ENCODE data around the gene HOXA5.

Gene HOXA5

DNA sequence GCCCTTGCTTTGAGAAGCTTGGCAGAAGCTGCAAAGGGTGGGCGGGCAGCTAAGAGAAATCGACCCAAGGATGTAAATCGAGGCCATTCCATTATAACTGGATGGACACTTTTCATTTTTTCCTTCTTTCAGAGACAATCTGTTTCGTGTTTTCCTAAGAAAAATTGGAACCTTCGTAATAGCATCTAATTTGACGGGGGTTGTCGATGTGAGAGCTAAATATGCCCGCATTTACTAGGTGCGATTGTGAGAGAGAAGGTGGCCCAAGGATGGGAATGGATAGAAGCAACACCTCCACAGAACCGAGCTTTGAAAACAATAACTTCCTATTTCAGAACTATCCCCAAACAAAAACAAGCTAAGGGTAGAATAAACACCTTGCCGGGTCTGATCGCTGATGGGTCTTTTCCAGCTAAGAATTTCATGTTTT, 12.1 kb downstream of the HOXA5 start:
- no peak for DNase-seq

DNA sequence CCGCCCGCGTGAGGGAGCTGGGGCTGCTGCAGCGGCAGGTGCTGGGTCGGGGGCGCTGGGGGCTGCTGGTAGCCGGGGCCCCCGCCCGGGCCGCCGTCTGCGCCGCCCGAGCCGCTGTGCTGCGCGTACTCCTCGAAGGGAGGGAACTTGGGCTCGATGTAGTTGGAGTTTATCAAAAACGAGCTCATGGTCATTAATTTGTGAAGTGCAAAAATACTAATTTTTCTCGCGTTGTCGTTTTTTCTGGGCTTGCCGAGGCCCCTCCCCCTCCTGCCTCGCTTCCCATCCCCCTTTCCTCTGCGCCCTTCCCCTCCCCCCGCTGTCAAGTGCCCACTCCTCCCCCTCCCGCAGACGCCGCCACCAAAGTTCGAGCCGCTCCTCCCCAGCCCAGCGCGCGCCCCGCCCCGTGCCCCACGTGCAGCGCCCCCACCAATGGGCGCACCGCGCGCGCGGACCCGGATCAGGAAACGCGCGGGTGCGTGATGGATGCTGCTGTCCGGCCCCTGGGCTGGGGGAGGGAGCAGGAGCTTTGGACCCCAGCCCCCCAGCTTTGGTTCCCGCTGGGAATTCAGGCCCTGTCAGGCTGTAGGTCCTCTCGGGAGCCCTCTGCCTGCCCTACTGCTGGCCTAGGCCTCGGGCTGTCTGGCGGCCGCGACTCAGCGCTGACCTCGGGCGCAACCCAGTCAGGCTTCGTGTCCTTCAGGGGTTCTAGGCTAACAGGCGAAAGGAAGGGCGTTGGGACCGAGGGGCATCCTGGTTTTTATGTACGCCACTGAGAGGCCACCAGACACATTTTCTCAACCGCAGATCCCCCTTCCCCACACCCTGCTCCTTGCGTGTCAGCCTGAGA, 12.7 kb downstream of the HOXA5 start, which contains the start of gene HOXA4:
Gene HOXA4 (minus strand): TSS at position 218 of the 850 bp plus-strand sequence. CDS start 24 bp downstream, at position 194.
- DNase-seq: peak; percentile 85

DNA sequence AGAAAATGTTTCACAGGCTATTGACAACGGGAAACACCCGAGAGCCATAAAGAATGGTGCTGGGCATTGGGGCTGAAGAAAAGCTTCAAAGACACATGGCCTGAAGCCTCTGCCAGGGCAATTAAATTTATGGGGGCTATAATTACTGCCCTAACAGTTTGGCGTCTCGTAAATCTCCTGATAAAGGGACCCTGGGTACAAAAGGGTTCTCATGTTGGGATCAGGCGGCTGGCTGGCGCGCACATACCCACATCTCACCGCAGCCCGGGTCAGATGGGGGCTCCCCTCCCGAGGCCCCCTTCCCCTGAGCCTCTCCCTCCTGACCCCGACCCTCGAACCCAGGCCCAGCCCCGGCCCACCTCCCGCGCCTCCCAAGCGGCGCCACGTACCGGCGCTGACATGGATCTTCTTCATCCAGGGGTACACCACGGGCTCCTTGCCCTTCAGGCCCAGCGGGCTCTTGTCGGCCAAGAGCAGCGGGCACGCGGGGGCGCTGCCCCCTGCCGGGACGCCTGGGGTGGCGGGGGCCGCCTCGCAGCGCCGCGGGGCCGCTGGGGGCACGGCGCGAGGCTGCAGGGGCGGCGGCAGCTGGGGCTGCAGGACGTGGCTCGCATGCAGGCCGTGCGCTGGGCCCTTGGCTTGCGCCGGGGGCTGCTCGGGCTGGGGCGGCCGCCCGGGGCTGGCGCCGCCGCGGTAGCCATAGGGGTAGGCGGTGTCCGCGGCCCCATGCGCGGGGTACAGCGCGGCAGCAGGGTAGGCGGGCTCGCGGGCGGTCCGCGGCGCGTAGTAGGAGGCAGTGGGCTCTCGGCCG, 13.5 kb downstream of the HOXA5 start:
- no peak for DNase-seq

DNA sequence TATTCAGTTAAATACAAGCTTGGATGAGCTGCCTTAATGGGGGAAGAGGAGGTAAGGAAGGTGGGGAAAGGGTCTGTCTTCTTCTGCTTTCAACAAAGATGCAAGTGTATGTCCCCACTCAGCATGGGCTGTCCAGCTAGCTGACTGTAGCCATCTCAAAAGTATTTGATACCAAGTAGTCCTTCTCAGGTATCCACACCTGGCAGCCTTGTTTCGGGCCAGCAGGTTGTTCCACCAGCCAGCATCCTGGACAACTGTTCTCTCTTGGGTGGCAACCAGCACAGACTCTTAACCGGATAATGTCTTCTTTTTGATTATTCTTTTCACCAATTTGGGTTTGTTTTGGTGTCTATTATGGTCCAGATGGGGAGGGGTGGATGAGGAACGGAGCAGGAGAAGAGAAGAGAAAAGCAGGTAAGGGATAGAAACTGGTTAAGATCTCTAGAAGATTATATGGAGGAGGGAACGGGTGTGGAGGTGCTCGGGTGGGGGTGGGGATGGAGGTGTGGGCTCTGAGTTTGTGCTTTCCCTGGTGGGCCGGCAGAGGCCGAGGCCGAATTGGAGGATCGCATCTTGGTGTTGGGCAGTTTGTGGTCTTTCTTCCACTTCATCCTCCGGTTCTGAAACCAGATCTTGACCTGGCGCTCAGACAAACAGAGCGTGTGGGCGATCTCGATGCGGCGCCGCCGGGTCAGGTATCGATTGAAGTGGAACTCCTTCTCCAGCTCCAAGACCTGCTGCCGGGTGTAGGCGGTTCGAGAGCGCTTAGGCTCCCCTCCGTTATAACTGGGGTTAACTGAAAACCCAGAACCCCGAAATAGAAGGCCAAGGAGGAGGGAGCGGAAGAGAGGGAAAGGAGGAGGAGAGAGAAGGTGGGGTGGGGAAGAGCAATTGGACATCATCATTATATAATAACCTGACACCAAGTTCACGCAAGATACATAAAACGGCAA, 14.4 kb downstream of the HOXA5 start:
- no peak for DNase-seq

DNA sequence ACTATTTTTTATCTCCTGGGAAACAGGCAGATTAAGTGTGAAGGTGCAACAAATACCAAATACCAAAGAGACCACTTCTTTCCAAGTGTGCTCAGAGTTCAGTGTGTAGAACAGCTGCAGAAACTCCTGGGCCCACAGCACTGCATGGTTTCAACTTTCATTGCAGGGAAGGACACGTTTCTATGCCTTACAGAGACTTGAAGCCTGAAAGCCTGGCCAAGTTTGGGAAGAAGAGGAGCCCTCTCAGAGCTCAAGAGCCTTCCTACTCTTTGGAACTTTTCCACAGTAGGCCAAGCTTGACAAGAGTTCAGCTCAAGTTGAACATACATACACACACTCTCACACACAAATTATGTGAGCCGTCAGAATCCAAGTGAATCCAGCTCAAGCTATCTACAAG, 15.4 kb downstream of the HOXA5 start:
- no peak for DNase-seq

DNA sequence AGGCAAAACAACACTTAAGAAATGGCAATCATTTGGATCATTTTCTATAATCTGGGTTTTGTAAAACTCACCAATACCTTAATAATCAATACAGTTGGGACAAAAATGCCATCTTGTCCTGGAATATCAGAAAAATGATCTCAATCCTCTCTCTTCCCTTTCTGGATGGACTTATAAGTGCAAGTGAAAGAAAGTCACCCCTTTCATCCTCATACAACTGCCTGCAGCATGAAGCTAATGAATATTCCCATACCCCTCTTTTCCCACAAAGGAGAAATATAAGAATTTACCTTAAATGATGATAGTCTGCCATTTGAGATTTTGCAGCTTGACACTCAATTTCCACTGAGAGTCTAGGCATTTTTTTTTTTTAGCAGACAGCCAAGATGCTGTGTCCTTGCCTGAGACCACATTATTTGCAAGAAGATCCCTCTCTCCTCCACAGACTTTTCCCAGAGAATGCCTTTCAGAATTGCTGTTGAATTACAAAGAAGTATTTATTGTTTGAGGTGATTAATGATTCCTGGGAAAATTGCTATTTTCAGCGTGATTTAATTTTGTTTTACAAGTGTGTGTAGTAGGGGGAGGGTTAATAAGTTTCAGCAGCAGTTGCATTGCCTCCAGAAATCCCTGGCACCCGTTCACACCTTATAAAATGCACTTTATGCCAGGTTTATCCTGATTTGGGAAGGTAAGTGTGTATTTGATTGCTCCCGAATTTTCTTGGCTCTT, 16.7 kb downstream of the HOXA5 start:
- DNase-seq: no peak

DNA sequence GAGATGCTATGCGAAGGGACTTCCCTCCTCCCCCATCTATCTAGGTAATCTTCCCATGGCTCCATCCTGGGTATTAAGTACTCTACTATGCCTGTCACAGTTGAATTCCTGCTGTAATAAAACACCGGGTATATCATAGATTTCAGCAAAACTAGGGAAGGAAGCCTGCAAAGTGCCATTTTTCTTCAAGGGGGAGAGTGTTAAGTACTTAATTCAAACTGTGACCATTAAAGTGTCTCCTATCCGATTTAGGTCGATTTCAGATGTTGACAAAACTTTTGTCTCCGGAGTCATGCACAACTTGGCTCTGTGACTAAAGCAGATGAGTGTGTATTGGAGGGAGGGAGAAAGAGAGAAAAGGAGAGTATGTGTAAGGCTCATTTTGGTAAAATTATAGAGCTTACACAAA, 17.5 kb downstream of the HOXA5 start:
- DNase-seq: no peak

DNA sequence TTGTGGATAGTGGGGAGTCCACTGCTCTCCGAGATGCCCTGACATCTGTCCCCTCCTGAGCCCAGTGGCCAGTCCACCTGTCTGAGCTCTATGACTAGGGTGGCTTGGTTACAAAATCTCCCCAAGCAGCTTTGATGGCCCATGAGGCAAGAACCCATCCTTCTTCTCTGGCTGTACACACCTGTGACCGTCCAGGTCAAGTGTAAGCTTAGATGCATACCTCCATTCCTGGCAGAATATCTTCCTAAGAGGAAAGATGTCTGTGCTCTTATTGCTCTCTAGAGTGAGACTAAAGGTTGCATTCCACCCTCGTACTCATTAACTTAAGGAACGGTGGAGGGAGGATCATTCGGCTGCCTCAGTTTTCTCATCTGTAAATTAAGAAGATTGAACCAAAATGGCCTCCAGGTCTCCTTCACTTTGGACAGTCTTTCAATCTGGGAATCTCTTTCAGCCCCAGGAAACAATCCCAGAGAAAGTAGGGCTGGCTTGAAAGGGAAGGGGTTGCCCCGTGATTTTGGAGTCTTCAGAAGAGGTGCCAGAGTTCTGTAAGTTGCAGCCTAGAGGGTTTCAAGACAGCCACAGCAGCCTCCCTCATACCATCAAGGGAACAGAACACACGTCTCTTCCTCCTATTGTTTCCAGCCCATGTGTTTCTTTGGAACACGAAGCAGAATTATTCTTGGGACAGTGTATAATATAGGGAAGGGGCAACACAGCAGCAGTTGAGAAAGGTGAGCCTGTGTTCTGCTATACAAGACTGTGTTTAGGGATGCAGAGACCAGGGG, 18.4 kb downstream of the HOXA5 start:
- no peak for DNase-seq

DNA sequence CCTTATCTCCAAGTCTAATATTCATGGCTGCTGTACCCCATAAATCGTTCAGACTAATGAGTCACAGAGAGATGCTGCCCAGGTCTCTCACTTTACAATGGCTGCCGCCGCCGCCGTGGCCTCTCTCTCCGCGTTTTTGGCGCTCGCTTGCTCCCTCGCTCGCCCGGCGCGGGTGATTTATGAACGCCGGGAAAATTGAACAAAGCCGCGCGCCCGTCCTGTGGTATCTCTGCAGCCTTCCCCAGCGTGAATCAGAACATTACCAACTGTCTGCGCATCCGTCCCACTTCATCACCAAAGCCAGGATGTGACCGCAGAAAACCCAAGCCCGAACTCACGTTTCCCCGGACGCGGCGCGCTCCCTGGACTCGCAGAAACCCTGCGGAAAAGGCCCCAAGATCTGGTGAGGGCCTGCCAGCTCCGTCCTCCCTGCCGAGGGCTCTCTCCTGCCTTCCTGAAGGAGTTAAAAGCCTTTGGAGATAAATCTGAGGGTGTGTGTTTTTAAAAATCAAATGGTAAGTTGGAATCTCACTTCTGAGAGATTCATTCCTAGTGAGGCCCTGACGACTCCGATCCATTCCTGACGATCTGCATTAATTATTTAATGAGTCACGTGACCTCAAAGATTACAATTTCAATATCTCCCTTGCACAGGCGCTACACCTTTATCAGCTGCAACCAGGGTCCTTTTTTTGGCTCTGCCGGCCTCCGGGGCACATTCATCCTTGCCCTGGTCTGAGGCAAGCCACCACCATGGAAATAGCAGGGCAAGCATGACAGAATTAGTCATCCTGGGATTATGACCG, 19.2 kb downstream of the HOXA5 start:
- DNase-seq: no peak

DNA sequence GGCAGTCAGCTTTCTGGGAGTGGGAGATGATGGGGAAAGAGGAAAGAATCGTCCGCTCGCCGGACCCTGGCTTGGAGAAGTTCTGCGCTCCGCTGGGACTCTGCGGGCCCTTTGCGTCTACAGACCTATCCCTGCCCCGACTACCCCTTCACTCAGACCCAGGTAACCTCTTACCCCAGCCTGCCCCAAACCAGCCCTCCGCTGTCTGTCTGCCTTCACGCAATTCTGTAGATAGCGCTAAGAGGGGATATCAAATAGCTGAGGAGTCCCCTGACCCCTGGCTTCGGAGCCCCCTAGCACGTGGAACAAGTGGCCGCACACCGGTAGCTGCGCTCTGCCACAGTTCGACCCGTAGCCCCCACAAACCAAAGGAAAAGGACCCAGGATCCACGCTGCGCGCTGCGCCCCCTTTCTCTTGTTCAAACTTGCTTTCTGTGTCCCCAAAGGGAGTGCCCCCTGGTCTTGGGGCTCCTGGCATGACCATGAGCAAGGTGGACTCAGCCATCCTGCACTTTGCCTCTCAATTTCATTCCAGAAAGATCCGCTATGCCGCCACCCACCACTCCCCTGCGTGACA, 19.9 kb downstream of the HOXA5 start:
- no peak for DNase-seq

DNA sequence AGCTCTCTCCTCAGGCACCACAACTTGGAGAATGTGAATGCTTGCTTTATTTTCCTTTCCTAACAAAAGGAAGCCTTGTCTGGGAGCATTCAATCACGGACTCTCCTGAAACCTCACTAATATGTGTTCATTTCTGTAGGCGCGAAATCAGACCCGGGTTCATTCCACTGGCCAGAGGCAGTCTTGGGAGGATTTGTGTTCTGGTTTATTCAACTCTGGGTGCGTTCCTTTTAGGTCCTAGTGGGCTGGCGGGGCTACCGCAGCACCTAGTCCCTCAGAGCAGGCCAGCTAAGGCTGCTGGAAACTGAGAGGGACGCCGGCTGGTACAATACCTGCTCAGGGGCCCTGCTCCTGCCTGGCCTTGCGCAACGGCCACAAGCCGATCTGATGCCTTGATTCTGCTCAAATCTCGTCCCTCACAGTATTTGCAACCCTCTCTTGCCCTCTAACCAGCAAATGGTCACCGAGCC, 20.4 kb downstream of the HOXA5 start:
- DNase-seq: no peak

DNA sequence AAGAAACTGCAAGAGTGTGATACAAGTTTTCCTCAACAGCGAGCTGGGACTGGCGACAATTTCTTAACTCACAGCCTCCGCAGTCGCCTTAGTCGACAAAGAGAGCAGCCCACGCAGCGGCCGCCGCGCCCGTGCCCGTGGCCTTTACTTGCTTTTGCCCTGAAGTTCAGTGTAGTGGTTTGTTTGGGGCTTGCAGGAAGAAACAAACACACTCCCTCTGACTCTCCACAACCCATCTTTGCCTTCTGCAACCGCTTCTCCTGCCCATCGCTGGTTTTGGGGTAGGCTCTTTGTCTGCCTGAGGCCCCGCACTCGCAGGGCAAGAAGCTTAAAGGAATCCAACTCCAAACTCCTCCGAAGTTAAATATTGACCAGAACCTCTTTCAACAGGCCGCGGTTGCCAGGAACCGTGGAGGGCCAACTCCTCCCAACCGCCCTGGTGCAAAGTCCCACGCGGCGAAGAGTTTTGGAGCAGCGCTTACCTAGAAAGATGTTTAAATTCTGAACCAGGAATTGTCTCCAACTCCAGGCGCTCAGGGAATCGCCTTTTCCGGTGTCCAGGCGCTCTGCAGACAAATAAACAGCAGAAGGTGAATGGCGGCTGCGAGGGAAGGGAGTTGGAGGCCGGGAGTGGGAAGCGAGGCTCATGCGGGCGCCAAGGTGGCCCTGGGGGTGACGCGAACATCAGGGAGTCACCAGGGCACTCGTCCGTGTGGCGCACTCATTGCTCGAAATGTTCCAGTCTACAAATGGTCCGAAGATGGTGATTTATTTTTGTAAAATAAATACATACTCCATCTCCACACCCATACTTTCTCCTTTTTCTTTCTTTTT, 21.2 kb downstream of the HOXA5 start:
- no peak for DNase-seq

DNA sequence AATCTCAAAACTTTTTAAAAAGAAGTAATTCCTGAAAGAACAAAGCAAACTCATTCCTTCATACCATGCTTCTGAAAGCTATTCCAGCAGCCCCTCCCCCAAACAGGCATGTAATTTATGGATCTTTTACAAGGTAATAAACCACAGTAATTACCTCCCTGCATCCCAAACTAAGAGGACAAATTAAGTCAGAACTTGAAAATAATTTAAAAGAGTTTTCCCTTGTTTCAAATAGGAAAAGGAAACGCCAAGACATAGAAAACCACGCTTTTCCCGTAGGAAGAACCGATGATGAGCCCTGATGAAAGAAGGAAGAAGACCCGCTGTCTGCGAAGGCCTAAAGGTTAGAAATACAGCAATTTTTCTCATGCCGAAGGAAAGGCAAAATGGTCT, 21.8 kb downstream of the HOXA5 start:
- no peak for DNase-seq

DNA sequence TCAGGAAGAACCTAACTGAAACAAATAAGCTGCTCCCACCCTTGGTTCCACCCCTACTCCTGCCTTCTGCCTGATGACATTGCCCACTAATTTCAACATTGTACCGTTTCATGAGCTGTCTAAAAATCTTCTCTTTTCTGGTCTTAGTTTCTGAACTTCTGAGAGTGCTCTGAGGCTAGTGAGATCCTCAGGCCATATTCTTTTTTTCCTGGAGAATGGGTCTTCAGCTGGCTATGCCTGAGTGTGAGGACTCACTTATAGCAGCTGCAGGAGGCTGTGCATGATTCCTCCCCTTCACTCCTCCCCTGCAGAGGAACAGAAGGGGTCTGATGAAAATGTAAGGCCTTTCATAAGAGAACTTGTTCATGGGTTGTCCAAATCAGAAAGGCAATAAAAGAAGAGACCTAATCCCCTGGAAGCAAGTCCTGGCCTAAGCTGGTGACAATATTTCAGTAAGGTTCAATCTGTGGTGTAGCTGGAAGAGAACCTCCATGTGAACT, 24.0 kb downstream of the HOXA5 start:
- DNase-seq: no peak

DNA sequence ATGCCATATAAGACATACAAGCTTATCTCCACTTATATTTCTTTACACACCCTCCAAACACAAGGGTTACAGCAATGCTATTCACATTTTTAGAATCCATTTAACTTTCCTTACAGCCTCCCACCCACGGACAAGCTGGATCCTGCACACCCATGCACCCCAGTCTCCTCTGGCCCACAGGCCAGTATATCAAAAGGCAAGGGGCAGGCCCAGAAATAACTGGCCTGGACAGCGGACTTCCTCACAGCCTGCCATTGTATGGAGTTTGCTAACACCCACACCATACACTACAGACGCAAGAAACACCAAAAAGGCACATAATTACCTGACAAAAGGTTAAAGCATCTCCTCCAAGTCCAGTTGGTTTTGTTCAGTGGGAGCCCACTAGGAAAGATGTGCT, 24.9 kb downstream of the HOXA5 start:
- no peak for DNase-seq

DNA sequence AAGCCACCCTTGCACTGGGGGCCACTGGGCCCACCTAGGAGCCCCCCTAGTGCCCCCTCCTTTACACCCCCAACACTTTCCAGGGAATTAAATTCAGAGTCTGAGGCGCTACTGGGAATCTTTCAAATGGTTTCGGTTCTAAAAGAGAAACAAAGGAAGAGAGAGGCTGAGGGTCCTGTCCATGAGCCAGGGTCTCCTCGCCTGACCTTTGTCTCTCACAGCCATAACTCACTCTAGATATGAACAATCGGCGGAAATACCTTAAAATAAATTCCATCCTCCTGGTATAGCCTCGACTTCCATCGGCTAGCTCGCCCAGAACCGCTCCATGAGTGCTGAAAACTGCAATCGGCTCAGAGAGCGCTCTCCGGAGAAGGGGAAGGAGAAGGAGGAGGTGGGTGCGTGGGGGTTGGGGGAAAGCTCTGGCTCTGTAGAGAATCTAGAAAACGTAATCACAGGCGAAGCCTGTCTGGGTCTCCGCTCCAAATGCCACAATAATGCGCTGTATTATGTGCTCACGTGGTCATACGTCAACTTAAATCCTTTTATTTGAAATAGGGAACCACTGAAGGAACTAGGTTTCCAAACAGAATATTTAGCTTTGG, 25.5 kb downstream of the HOXA5 start:
- DNase-seq: no peak

DNA sequence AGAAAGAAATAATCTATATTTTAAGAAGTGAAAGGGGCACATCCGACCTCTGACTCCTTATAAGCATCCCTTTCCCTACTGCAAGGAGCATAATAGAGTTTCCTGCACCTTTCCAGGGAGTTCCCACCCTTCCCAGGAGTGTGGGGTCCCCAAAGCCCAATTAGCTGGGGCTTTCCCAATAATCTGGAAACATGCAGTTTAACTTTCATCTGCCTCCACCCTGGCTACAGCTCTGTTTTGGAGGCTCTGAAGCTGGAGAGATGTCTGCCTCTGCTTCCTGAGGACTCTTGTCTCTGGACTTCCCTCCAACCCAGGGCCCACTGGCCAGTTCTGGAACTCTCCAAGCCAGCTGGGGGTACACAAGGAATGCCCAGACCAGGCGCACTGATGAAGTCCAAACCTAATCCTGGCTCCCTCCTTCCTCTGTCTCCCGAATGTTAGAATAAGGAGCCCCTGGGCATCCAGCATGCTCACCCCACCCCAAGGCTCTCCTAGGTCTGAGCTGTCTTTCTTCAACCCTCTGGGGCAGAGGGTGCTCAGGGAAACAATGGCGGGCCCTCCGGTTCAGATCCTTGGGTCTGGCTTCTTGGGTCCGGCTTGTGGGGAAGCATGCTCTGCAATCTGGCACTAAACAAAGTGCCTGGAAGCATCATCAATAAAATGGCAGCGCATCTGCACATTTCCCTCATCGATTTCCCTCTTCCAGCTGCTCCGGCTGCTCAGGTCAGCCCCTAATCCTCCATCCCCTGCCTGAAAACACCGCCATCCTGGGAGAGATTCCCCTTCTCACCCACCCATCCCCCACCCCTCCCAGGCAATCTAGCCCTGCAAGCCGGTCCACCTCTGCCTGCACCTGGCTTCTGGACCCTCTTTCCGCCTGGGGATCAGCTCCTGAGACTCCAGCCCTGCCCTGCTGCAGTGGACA, 26.3 kb downstream of the HOXA5 start:
- DNase-seq: no peak

Data from CD4-positive, alpha-beta T cell treated with Interferon gamma for 1 hour (primary cell).